ENCODE data around the gene SWT1.
"Not testable (repeated sequence)": the region's sequence is repeated elsewhere in the genome, so short reads cannot be mapped to it uniquely, and the experiment has no call there.

SWT1 gene

GRCh38 chr1:185249563-185249962, 92.6 kb downstream of the SWT1 start:
- no peak overlapping the region for H3K9ac ChIP-seq (ENCODE audit: low read depth, low read length, poor library complexity)
- WGBS, 2 donors (ENCODE audit: extremely low coverage in 2 of 2, insufficient read length in 2 of 2, insufficient replicate concordance in 1 of 2), result no CpG with 5 or more reads among the region's 2 CpGs
- H4K91ac ChIP-seq (ENCODE audit: low read depth, low read length, poor library complexity), result no peak overlapping the region

GRCh38 chr1:185250063-185250462, 93.1 kb downstream of the SWT1 start:
- H3K14ac ChIP-seq (ENCODE audit: low read length), result no peak overlapping the region
- no CpG with 5 or more reads among the region's 4 CpGs for WGBS, 2 donors (ENCODE audit: extremely low coverage in 2 of 2, insufficient read length in 2 of 2, insufficient replicate concordance in 1 of 2)
- no peak for DNase-seq (ENCODE audit: low spot score)

More at GRCh38 chr1:185249563-185249962, 92.6 kb downstream of the SWT1 start:
- no peaks in the 10 kb centered on the region for H3K36me3 ChIP-seq (replicated peaks in 1 of 2; ENCODE audit: control insufficient read depth in 2 of 2, insufficient read depth in 2 of 2, low read length in 2 of 2)
- H2BK120ac ChIP-seq (ENCODE audit: low read depth, low read length), result no peak overlapping the region
- H2BK12ac ChIP-seq (ENCODE audit: low read length), result no peak overlapping the region
- no peak overlapping the region for H2BK5ac ChIP-seq (ENCODE audit: low read length)
- H3K18ac ChIP-seq (ENCODE audit: low read length), result no peak overlapping the region
- no peaks in the 10 kb centered on the region for H3K27me3 ChIP-seq (ENCODE audit: control insufficient read depth in 3 of 3, insufficient read depth in 3 of 3, low read depth in 1 of 3, low read length in 3 of 3)
- no peak overlapping the region for H4K8ac ChIP-seq (ENCODE audit: low read depth, low read length)
- H3K4me1 ChIP-seq (ENCODE audit: control insufficient read depth in 2 of 2, insufficient read depth in 1 of 2, low read depth in 1 of 2, low read length in 2 of 2), result no peaks in the 10 kb centered on the region
- no peak for DNase-seq (ENCODE audit: low spot score)
- H2AFZ ChIP-seq (ENCODE audit: low read length), result no peak overlapping the region
- no peak overlapping the region for H2AK5ac ChIP-seq (ENCODE audit: low read depth, low read length)
- H3K79me1 ChIP-seq (ENCODE audit: low read depth, low read length), result peaks cover 2% of the 10 kb centered on the region
- H3K4me3 ChIP-seq (ENCODE audit: low read length in 2 of 2), result no peak overlapping the region
- H3K4me2 ChIP-seq (ENCODE audit: insufficient read depth, low read length, poor library complexity, severe bottlenecking), result no peak overlapping the region
- no peak overlapping the region for H3K14ac ChIP-seq (ENCODE audit: low read length)
- no peak overlapping the region for H3K27ac ChIP-seq (replicated peaks; ENCODE audit: low read length)
- H3K23ac ChIP-seq (ENCODE audit: low read depth, low read length, poor library complexity), result no peak overlapping the region
- H3K9me3 ChIP-seq (replicated peaks in 1 of 2; ENCODE audit: control insufficient read depth in 2 of 2, insufficient read depth in 1 of 2, low read depth in 1 of 2, low read length in 2 of 2), result no peaks in the 10 kb centered on the region
- no peak overlapping the region for H2BK15ac ChIP-seq (ENCODE audit: low read length)
- H3K4ac ChIP-seq (ENCODE audit: low read length), result no peak overlapping the region

GRCh38 chr1:185251928-185252327, 95.0 kb downstream of the SWT1 start:
- H3K14ac ChIP-seq (ENCODE audit: low read length); H3K27me3 ChIP-seq (ENCODE audit: control insufficient read depth in 3 of 3, insufficient read depth in 3 of 3, low read depth in 1 of 3, low read length in 3 of 3); H3K27ac ChIP-seq (replicated peaks; ENCODE audit: low read length); H3K23ac ChIP-seq (ENCODE audit: low read depth, low read length, poor library complexity); H2AK5ac ChIP-seq (ENCODE audit: low read depth, low read length); H2BK120ac ChIP-seq (ENCODE audit: low read depth, low read length); H4K8ac ChIP-seq (ENCODE audit: low read depth, low read length); H2BK15ac ChIP-seq (ENCODE audit: low read length); H2BK12ac ChIP-seq (ENCODE audit: low read length); H3K4me3 ChIP-seq (ENCODE audit: low read length in 2 of 2); H2AFZ ChIP-seq (ENCODE audit: low read length); H3K4ac ChIP-seq (ENCODE audit: low read length); H3K79me1 ChIP-seq (ENCODE audit: low read depth, low read length); H4K91ac ChIP-seq (ENCODE audit: low read depth, low read length, poor library complexity); H3K9ac ChIP-seq (ENCODE audit: low read depth, low read length, poor library complexity); H3K4me1 ChIP-seq (ENCODE audit: control insufficient read depth in 2 of 2, insufficient read depth in 1 of 2, low read depth in 1 of 2, low read length in 2 of 2); H3K4me2 ChIP-seq (ENCODE audit: insufficient read depth, low read length, poor library complexity, severe bottlenecking); H3K9me3 ChIP-seq (replicated peaks in 1 of 2; ENCODE audit: control insufficient read depth in 2 of 2, insufficient read depth in 1 of 2, low read depth in 1 of 2, low read length in 2 of 2); H2BK5ac ChIP-seq (ENCODE audit: low read length); DNase-seq (ENCODE audit: low spot score); H3K18ac ChIP-seq (ENCODE audit: low read length); H3K36me3 ChIP-seq (replicated peaks in 1 of 2; ENCODE audit: control insufficient read depth in 2 of 2, insufficient read depth in 2 of 2, low read length in 2 of 2): not testable (repeated sequence)
- no CpG with 5 or more reads among the region's 4 CpGs for WGBS, 2 donors (ENCODE audit: extremely low coverage in 2 of 2, insufficient read length in 2 of 2, insufficient replicate concordance in 1 of 2)

More at GRCh38 chr1:185250063-185250462, 93.1 kb downstream of the SWT1 start:
- Histone ChIP-seq H3K18ac (ENCODE audit: low read length) (no peak overlapping the region), H3K23ac (ENCODE audit: low read depth, low read length, poor library complexity) (no peak overlapping the region), H3K36me3 (replicated peaks in 1 of 2; ENCODE audit: control insufficient read depth in 2 of 2, insufficient read depth in 2 of 2, low read length in 2 of 2) (no peaks in the 10 kb centered on the region), H2BK15ac (ENCODE audit: low read length) (no peak overlapping the region), H3K4me3 (ENCODE audit: low read length in 2 of 2) (no peak overlapping the region), H3K79me1 (ENCODE audit: low read depth, low read length) (peaks cover 2% of the 10 kb centered on the region), H3K27me3 (ENCODE audit: control insufficient read depth in 3 of 3, insufficient read depth in 3 of 3, low read depth in 1 of 3, low read length in 3 of 3) (no peaks in the 10 kb centered on the region), H2BK12ac (ENCODE audit: low read length) (no peak overlapping the region), H3K4me1 (ENCODE audit: control insufficient read depth in 2 of 2, insufficient read depth in 1 of 2, low read depth in 1 of 2, low read length in 2 of 2) (no peaks in the 10 kb centered on the region), H3K9ac (ENCODE audit: low read depth, low read length, poor library complexity) (no peak overlapping the region), H2AK5ac (ENCODE audit: low read depth, low read length) (no peak overlapping the region), H4K91ac (ENCODE audit: low read depth, low read length, poor library complexity) (no peak overlapping the region), H3K27ac (replicated peaks; ENCODE audit: low read length) (no peak overlapping the region), H2AFZ (ENCODE audit: low read length) (no peak overlapping the region), H2BK5ac (ENCODE audit: low read length) (no peak overlapping the region), H3K9me3 (replicated peaks in 1 of 2; ENCODE audit: control insufficient read depth in 2 of 2, insufficient read depth in 1 of 2, low read depth in 1 of 2, low read length in 2 of 2) (no peaks in the 10 kb centered on the region), H3K4me2 (ENCODE audit: insufficient read depth, low read length, poor library complexity, severe bottlenecking) (no peak overlapping the region), H2BK120ac (ENCODE audit: low read depth, low read length) (no peak overlapping the region), H4K8ac (ENCODE audit: low read depth, low read length) (no peak overlapping the region), H3K4ac (ENCODE audit: low read length) (no peak overlapping the region)

- H2BK12ac ChIP-seq (ENCODE audit: low read length); H4K91ac ChIP-seq (ENCODE audit: low read depth, low read length, poor library complexity); H3K14ac ChIP-seq (ENCODE audit: low read length); H2BK120ac ChIP-seq (ENCODE audit: low read depth, low read length); H3K36me3 ChIP-seq (replicated peaks in 1 of 2; ENCODE audit: control insufficient read depth in 2 of 2, insufficient read depth in 2 of 2, low read length in 2 of 2); H3K27ac ChIP-seq (replicated peaks; ENCODE audit: low read length); H3K4me2 ChIP-seq (ENCODE audit: insufficient read depth, low read length, poor library complexity, severe bottlenecking); H3K4ac ChIP-seq (ENCODE audit: low read length); H3K18ac ChIP-seq (ENCODE audit: low read length); DNase-seq (ENCODE audit: low spot score); H4K8ac ChIP-seq (ENCODE audit: low read depth, low read length); H3K79me1 ChIP-seq (ENCODE audit: low read depth, low read length); H2BK15ac ChIP-seq (ENCODE audit: low read length); H3K4me1 ChIP-seq (ENCODE audit: control insufficient read depth in 2 of 2, insufficient read depth in 1 of 2, low read depth in 1 of 2, low read length in 2 of 2); H3K23ac ChIP-seq (ENCODE audit: low read depth, low read length, poor library complexity); H3K4me3 ChIP-seq (ENCODE audit: low read length in 2 of 2); H3K9me3 ChIP-seq (replicated peaks in 1 of 2; ENCODE audit: control insufficient read depth in 2 of 2, insufficient read depth in 1 of 2, low read depth in 1 of 2, low read length in 2 of 2); H3K27me3 ChIP-seq (ENCODE audit: control insufficient read depth in 3 of 3, insufficient read depth in 3 of 3, low read depth in 1 of 3, low read length in 3 of 3); H3K9ac ChIP-seq (ENCODE audit: low read depth, low read length, poor library complexity); H2AK5ac ChIP-seq (ENCODE audit: low read depth, low read length); H2BK5ac ChIP-seq (ENCODE audit: low read length); H2AFZ ChIP-seq (ENCODE audit: low read length): not testable (repeated sequence)
- WGBS, 2 donors (ENCODE audit: extremely low coverage in 2 of 2, insufficient read length in 2 of 2, insufficient replicate concordance in 1 of 2), result no CpG with 5 or more reads among the region's 1 CpG
Observed at GRCh38 chr1:185252404-185252803, 95.4 kb downstream of the SWT1 start.

Data from neuronal stem cell (in vitro differentiated cells).